HG02938 (cell line): ENCODE results near the gene CNOT3.
"Not testable (repeated sequence)": the region's sequence is repeated elsewhere in the genome, so short reads cannot be mapped to it uniquely, and the experiment has no call there.

ENCODE experiments used
- ATAC-seq: cut with Tn5 transposase; IDR thresholded peaks from one replicate; pipeline ENCODE4 v1.9.1; 2021; ENCODE audit warnings: mild to moderate bottlenecking, moderate library complexity; ENCODE audit not compliant: unreplicated experiment

Gene CNOT3

GRCh38 chr19:54189735-54190502, 52.4 kb downstream of the CNOT3 start:
- ATAC-seq = peak; percentile 41

- ATAC-seq = peak; percentile 50
Observed at GRCh38 chr19:54190503-54191010, 53.0 kb downstream of the CNOT3 start.

- peak; percentile 25 for ATAC-seq
Observed at GRCh38 chr19:54191011-54191810, 53.6 kb downstream of the CNOT3 start, which contains the start of gene TSEN34. TSS of gene TSEN34 (plus strand) at chr19:54191308. CDS start at chr19:54191365, 57 bp downstream.

DNA sequence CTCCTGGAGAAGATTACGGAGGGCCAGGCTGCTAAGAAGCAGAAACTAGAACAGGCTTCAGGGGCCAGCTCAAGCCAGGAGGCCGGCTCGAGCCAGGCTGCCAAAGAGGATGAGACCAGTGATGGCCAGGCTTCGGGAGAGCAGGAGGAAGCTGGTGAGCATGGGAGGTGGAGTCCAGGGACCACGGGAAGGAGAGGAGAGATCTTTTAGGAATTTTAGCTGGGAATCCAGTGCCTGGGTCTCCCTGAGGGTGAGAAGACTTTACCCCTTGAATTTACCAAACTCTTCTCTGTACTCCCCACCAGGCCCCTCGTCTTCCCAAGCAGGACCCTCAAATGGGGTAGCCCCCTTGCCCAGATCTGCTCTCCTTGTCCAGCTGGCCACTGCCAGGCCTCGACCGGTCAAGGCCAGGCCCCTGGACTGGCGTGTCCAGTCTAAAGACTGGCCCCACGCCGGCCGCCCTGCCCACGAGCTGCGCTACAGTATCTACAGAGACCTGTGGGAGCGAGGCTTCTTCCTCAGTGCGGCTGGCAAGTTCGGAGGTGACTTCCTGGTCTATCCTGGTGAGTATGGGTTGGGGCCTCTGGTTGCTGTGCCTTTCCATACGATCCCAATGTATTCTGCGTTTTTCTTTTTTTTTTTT, 54.4 kb downstream of the CNOT3 start:
- ATAC-seq = no peak

GRCh38 chr19:54193011-54193410, 55.4 kb downstream of the CNOT3 start:
- no peak for ATAC-seq

DNA sequence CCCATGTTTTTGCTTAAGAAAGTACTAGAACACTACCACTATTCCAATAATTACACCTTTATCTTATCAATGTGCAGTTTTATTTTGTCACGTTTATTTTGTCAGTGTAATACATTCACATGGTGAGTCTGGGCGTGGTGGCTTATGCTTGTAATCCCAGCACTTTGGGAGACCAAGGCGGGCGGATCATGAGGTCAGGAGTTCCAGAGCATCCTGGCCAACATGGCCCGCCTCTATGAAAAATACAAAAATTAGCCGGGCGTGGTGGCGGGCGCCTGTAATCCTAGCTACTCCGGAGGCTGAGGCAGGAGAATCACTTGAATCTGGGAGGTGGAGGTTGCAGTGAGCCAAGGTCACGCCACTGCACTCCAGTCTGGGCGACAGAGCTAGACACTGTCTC, 56.9 kb downstream of the CNOT3 start:
- not testable (repeated sequence) for ATAC-seq

- ATAC-seq = no peak
Observed at GRCh38 chr19:54196536-54196935, 59.0 kb downstream of the CNOT3 start.

DNA sequence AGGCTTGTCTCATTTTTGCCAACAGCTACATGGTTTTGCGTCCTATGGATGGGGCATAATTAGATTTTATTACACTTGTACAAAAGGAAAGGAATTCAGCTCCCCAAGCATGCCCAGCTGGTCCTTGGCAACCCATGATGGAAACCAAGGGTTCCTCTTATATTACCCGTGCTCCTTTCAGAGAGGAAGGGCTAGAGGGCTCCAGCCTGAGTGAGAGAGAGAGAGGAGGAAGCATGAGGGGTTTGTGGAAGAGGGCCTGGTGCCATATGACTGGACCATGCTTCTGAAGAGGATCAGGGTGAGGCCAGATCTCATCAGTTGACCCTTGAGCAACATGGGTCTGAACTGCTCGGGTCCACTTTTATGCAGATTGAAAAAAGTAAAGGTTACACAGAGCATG, 59.6 kb downstream of the CNOT3 start:
- ATAC-seq = no peak

DNA sequence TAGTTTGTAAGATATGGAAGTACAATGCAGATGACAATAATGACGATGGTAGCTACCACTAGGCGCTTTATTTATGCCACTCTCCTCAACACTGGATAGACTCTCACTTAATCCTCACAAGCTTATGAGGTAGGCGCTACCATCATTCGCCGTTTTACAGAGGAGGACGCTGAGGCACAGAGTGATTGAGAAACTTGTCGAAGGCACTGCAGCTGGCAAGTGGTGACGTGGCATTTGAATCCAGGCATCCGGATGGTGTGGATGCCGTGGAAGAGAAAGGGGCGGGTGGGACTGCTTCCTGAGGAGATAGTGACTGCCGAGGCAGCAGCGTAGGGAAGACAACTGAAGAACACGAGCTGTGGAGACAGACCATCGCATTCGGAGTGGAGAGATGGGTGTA, 61.8 kb downstream of the CNOT3 start:
- no peak for ATAC-seq

DNA sequence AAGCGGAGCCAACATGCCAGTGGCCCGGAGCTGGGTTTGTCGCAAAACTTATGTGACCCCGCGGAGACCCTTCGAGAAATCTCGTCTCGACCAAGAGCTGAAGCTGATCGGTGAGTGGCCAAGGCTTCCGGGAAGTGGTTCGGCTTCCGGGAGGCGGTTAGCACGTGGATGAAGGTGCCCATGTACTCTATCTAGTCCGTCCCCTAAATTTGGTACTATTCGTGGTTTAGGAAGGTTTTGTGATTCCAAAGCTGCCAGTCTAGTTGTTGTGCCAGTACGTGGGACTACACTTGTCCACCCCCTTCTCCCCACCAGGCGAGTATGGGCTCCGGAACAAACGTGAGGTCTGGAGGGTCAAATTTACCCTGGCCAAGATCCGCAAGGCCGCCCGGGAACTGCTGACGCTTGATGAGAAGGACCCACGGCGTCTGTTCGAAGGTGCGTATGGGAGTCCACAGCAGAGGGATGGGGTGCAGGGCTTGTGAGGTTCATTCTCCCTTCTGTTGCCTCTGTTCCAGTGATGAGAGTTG, 63.7 kb downstream of the CNOT3 start:
- ATAC-seq = no peak

DNA sequence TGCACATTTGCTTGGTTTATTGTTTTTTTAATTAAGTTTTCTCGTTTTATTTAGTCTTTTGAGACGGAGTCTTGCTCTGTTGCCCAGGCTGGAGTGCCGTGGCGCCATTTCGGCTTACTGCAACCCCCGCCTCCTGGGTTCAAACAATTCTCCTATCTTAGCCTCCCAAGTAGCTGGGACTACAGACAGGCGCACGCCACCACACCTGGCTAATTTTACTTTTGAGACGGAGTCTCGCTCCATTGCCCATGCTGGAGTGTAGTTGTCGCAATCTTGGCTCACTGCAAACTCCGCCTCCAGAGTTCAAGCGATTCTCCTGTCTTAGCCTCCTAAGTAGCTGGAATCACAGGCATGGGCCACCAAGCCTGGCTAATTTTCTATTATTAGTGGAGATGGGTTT, 64.4 kb downstream of the CNOT3 start:
- ATAC-seq = no peak

- no peak for ATAC-seq
Observed at GRCh38 chr19:54203151-54203611, 65.6 kb downstream of the CNOT3 start.

- no peak for ATAC-seq
Observed at GRCh38 chr19:54204767-54205468, 67.4 kb downstream of the CNOT3 start.
